Colonic mucosa (tissue), 4 donors: Measurements from ENCODE around the gene MYO5C. TPM values are rescaled to one million over a fixed set of nuclear protein-coding genes. Genes with fewer than 3 reads are reported as not detected.

ENCODE experiments used
- DNase-seq: peaks from one replicate; pipeline ENCODE4 v3.0.0-alpha.2; 2020
- H3K27ac ChIP-seq: fragments of 200-600 bp; one replicate; pipeline ENCODE4 v1.8.0; 2021
- H3K27me3 ChIP-seq: fragments of 200-600 bp; one replicate; pipeline ENCODE4 v1.8.0; 2021
- H3K36me3 ChIP-seq: fragments of 200-600 bp; one replicate; pipeline ENCODE4 v1.8.0; 2021
- H3K4me1 ChIP-seq: fragments of 200-600 bp; one replicate; pipeline ENCODE4 v1.8.0; 2021; ENCODE audit warnings: mild to moderate bottlenecking
- H3K4me3 ChIP-seq: fragments of 200-600 bp; one replicate; pipeline ENCODE4 v1.8.0; 2021
- H3K9ac ChIP-seq, 2 donors: one replicate each; pipeline ENCODE4 v1.7.0; 2013; ENCODE audit warnings: control low read depth in 2 of 2, low read depth in 2 of 2, low read length in 2 of 2
- H3K9me3 ChIP-seq: fragments of 200-600 bp; one replicate; pipeline ENCODE4 v1.8.0; 2021
- CTCF ChIP-seq: fragments of 200-600 bp; IDR thresholded peaks from one replicate; pipeline ENCODE4 v1.8.0; 2022; ENCODE audit warnings: antibody characterized with exemption, mild to moderate bottlenecking
- intact Hi-C: fragments of 100-400 bp; cut with DNase I; formaldehyde crosslinking; loops from one replicate; pipeline ENCODE4 v1.14.1; 2022
- total RNA-seq, 2 donors: library from RNA; stranded (reverse); fragmentation: NEBNext Ultra II Directional in 1 of 2; extraction: Animal tissue kit (Norgen Biotek cat#: 25700) in 1 of 2; gene quantifications; one replicate each; pipeline ENCODE4 v1.2.1, GENCODE V29; 2021
- donor health status: healthy.
- donor health status: DM: no; HTN: no; CAD: no.
- donor health status: DM: no; HTN: no; CAD: no.

MYO5C gene
- total RNA-seq, 2 donors from 2014 or later = 71.4 to 102 TPM

- no peak overlapping the region for H3K27ac ChIP-seq
- intact Hi-C loops = no loop called here
- DNase-seq = no peak
- H3K36me3 ChIP-seq = no peaks in the 10 kb centered on the region
- H3K9ac ChIP-seq = no peak overlapping the region
- H3K4me1 ChIP-seq = no peaks in the 10 kb centered on the region
- no peak overlapping the region for H3K4me3 ChIP-seq
- no peaks in the 10 kb centered on the region for H3K9me3 ChIP-seq
- no peaks in the 10 kb centered on the region for H3K27me3 ChIP-seq
- no peak for TF ChIP-seq CTCF
Observed at GRCh38 chr15:52318729-52319500, 23.3 kb upstream of the MYO5C start.

GRCh38 chr15:52317688-52318087, 22.1 kb upstream of the MYO5C start:
- no peak for TF ChIP-seq CTCF
- Histone ChIP-seq H3K27me3 (no peaks in the 10 kb centered on the region), H3K36me3 (no peaks in the 10 kb centered on the region), H3K9me3 (no peaks in the 10 kb centered on the region), H3K4me3 (no peak overlapping the region), H3K27ac (no peak overlapping the region), H3K9ac (no peak overlapping the region), H3K4me1 (no peaks in the 10 kb centered on the region)
- no peak for DNase-seq
- intact Hi-C loops = no loop called here

- Histone ChIP-seq H3K4me1 (no peaks in the 10 kb centered on the region), H3K4me3 (no peak overlapping the region), H3K27ac (no peak overlapping the region), H3K27me3 (no peaks in the 10 kb centered on the region), H3K9me3 (no peaks in the 10 kb centered on the region), H3K9ac (no peak overlapping the region), H3K36me3 (no peaks in the 10 kb centered on the region)
- intact Hi-C loops = no loop called here
- no peak for DNase-seq
- no peak for TF ChIP-seq CTCF
Observed at GRCh38 chr15:52317022-52317421, 21.4 kb upstream of the MYO5C start.

GRCh38 chr15:52309154-52309548, 13.5 kb upstream of the MYO5C start:
- DNase-seq = no peak
- H3K4me1 ChIP-seq = no peaks in the 10 kb centered on the region
- no peak overlapping the region for H3K9ac ChIP-seq
- no peak for TF ChIP-seq CTCF
- H3K36me3 ChIP-seq = no peaks in the 10 kb centered on the region
- H3K27ac ChIP-seq = no peak overlapping the region
- no peaks in the 10 kb centered on the region for H3K27me3 ChIP-seq
- no peak overlapping the region for H3K4me3 ChIP-seq
- no peaks in the 10 kb centered on the region for H3K9me3 ChIP-seq
- intact Hi-C loops = no loop called here

- intact Hi-C loops = no loop called here
- H3K9ac ChIP-seq = no peak overlapping the region
- no peak for TF ChIP-seq CTCF
- no peak overlapping the region for H3K27ac ChIP-seq
- no peaks in the 10 kb centered on the region for H3K4me1 ChIP-seq
- H3K36me3 ChIP-seq = no peaks in the 10 kb centered on the region
- no peaks in the 10 kb centered on the region for H3K9me3 ChIP-seq
- no peak overlapping the region for H3K4me3 ChIP-seq
- no peak for DNase-seq
- H3K27me3 ChIP-seq = no peaks in the 10 kb centered on the region
Observed at GRCh38 chr15:52308446-52309153, 13.0 kb upstream of the MYO5C start.
